HEK293T (cell line): ENCODE measurements around the gene CYP2R1.

Source experiments
- CTCF ChIA-PET: fragments of 350-600 bp; formaldehyde crosslinking; extraction: SDS; loops from one replicate; lab custom pipeline; 2021; ENCODE audit warnings: antibody characterized with exemption, inconsistent platforms; lab: Yijun Ruan, JAX
- POLR2A ChIA-PET: fragments of 350-600 bp; formaldehyde crosslinking; extraction: SDS; loops from one replicate; lab custom pipeline; 2020; ENCODE audit warnings: antibody characterized with exemption, inconsistent platforms; lab: Yijun Ruan, JAX
- DNase-seq: peaks from one replicate; pipeline ENCODE4 v3.0.0; 2012; ENCODE audit warnings: mixed read lengths; ENCODE audit errors: extremely low spot score
- ARNT ChIP-seq: fragments of 450-650 bp; IDR thresholded peaks from 2 replicates; pipeline ENCODE4 v1.6.1; 2017; ENCODE audit warnings: mild to moderate bottlenecking
- BHLHE40 ChIP-seq: fragments of 450-650 bp; IDR thresholded peaks from 2 replicates; pipeline ENCODE4 v1.6.1; 2016; ENCODE audit warnings: mild to moderate bottlenecking, moderate library complexity, borderline replicate concordance
- CTBP1 ChIP-seq: fragments of 450-650 bp; IDR thresholded peaks from 2 replicates; pipeline ENCODE4 v1.6.1; 2016; ENCODE audit warnings: borderline replicate concordance
- ELF4 ChIP-seq: fragments of 450-650 bp; IDR thresholded peaks from 2 replicates; pipeline ENCODE4 v1.6.1; 2017; ENCODE audit warnings: antibody characterized with exemption
- FOXA1 ChIP-seq: fragments of 450-650 bp; IDR thresholded peaks from 2 replicates; pipeline ENCODE4 v1.6.1; 2016; ENCODE audit warnings: mild to moderate bottlenecking
- FOXK2 ChIP-seq: fragments of 450-650 bp; IDR thresholded peaks from 2 replicates; pipeline ENCODE4 v1.6.1; 2016; ENCODE audit warnings: mild to moderate bottlenecking
- FOXM1 ChIP-seq: fragments of 450-650 bp; IDR thresholded peaks from 2 replicates; pipeline ENCODE4 v1.6.1; 2017; ENCODE audit warnings: mild to moderate bottlenecking, borderline replicate concordance
- HDGF ChIP-seq: fragments of 450-650 bp; IDR thresholded peaks from 2 replicates; pipeline ENCODE4 v1.6.1; 2017; ENCODE audit warnings: antibody characterized with exemption, borderline replicate concordance
- L3MBTL2 ChIP-seq: fragments of 450-650 bp; conservative IDR thresholded peaks from 2 replicates; pipeline ENCODE4 v1.6.1; 2016; ENCODE audit warnings: mild to moderate bottlenecking
- LEF1 ChIP-seq: fragments of 450-650 bp; IDR thresholded peaks from 2 replicates; pipeline ENCODE4 v1.6.1; 2017; ENCODE audit warnings: mild to moderate bottlenecking, borderline replicate concordance
- NFRKB ChIP-seq: fragments of 450-650 bp; IDR thresholded peaks from 2 replicates; pipeline ENCODE4 v1.6.1; 2016; ENCODE audit warnings: mild to moderate bottlenecking, moderate library complexity
- PKNOX1 ChIP-seq: fragments of 450-650 bp; IDR thresholded peaks from 2 replicates; pipeline ENCODE4 v1.6.1; 2016
- SP1 ChIP-seq: fragments of 450-650 bp; IDR thresholded peaks from 2 replicates; pipeline ENCODE4 v1.6.1; 2017
- SUZ12 ChIP-seq: fragments of 450-650 bp; IDR thresholded peaks from 2 replicates; pipeline ENCODE4 v1.6.1; 2016; ENCODE audit warnings: mild to moderate bottlenecking
- TARDBP ChIP-seq: fragments of 450-650 bp; IDR thresholded peaks from 2 replicates; pipeline ENCODE4 v1.6.1; 2016
- ZNF384 ChIP-seq: fragments of 450-650 bp; IDR thresholded peaks from 2 replicates; pipeline ENCODE4 v1.6.1; 2016

The CYP2R1 gene

GRCh38 chr11:14906578-14906977 is 14.5 kb upstream of the CYP2R1 start:
- ChIA-PET CTCF (interaction anchor here (0.9 to 3.7 kb wide), 7 partner anchors 12 to 283 kb away, joined by 3 to 74 read pairs (median 11); partner anchors contain the start of gene CALCB), POLR2A (interaction anchor here (1.8 to 2.0 kb wide), 2 partner anchors 15 to 116 kb away, joined by 9 to 16 read pairs; partner anchors contain the start of gene CYP2R1)
- DNase-seq = no peak
- TF ChIP-seq SUZ12 (no peak), ARNT (no peak), PKNOX1 (no peak), LEF1 (no peak), TARDBP (no peak), ZNF384 (no peak), SP1 (no peak), FOXK2 (no peak)

DNA sequence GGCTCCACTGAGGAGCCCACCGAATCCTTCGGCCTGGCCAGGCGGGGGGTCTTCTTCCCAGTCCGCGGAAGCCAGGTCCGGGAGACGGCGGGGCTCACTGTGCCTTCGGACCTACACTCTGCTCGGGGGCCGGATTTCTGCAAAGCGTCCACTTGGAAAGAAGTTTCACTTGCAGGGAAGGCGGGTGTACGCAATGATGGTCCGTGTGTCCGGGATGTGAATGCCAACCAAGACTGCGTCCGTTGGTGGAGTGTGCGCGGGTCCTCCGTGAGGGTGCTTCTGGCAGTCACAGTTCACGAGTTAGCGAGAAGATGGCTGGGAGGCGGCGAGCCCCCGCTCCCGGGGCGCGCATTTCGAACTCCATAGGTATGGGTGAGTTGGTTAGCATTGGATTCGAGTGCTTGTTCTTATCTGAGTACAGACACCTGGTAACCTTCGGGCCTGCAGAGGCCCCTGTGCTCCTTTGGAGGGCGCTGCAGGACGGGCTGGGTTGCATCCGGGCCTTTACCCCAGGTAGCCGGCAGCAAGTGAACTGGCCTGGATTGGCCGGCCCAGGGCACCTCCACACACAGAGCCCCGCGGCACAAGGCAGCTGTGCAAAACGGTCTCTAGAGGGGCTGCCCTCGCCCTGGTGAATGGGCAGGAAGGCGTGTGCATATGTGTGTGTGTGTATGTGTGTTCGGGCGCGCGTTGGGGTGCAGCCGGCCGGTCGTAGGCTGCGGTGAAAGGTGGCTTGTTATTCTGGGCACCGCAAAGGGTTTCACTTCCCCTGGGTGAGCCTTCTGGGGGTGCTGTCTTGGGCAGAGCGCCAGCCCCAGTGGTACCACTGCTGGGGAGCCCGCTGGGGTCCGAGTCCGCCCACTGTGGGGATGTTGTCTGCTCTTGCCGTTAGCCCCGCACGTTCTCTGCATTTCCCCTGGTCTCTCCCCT is 13.3 kb upstream of the CYP2R1 start:
- POLR2A ChIA-PET = no interaction called here
- DNase-seq = no peak
- CTCF ChIA-PET = no interaction called here
- TF ChIP-seq SUZ12 = no peak
- no peak for TF ChIP-seq SP1
- TF ChIP-seq FOXK2 = no peak
- TF ChIP-seq NFRKB = no peak
- TF ChIP-seq BHLHE40 = no peak
- no peak for TF ChIP-seq ZNF384
- no peak for TF ChIP-seq LEF1
- no peak for TF ChIP-seq HDGF
- TF ChIP-seq ARNT = no peak
- TF ChIP-seq ELF4 = no peak
- TF ChIP-seq L3MBTL2 = no peak
- TF ChIP-seq TARDBP = no peak

- ChIA-PET CTCF (no interaction called here), POLR2A (no interaction called here)
- no peak for DNase-seq
- no peak for TF ChIP-seq ZNF384
- TF ChIP-seq FOXM1 = no peak
- no peak for TF ChIP-seq FOXA1
Measured at GRCh38 chr11:14904745-14905103, 12.7 kb upstream of the CYP2R1 start.

DNA sequence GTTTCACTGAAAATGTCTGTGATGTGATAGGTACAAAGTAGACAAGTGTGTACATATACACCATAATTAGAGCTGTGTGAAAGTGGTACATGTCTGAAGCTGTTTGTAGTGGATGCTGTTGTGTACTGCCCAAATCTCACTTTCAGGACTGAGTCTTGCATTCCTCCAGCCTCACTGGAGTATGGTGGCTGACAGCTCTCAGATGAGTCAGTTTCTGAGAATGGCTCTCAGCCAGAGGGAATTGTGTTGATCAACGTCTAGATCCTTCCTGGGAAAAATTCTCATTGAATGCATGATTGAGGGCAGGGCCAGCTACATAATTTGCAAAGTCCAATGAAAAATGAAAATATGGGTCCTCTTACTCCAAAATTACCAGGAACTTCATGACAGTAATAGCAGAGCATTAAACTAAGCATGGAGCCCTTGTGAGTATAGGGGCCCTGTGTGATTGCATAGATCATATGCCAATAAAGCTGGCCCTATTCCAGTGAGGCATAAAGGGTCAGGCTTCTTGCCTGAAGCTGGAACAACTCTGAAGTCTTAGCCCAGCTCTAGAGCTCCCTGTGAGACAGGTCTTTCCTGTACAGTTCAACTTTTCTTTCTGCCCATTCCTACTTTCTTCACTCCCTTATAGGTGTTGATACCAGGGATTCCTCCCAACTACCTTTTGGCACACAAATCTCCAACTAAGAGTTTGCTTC is 10.8 kb upstream of the CYP2R1 start:
- ChIA-PET CTCF (interaction anchor here (0.5 to 0.7 kb wide), 2 partner anchors 258 to 381 kb away, joined by 3 to 5 read pairs; no protein-coding TSS in a partner anchor), POLR2A (interaction anchor here (1.2 kb wide), 1 partner anchor 11 kb away, joined by 3 read pairs; the partner anchor contains the start of gene CYP2R1)
- no peak for DNase-seq
- TF ChIP-seq FOXK2 (no peak), ARNT (no peak), ZNF384 (no peak), ELF4 (no peak), NFRKB (no peak), L3MBTL2 (no peak), SP1 (no peak), FOXM1 (no peak), FOXA1 (no peak), LEF1 (no peak), SUZ12 (no peak), PKNOX1 (no peak), HDGF (no peak), BHLHE40 (no peak), TARDBP (no peak), CTBP1 (no peak)

DNA sequence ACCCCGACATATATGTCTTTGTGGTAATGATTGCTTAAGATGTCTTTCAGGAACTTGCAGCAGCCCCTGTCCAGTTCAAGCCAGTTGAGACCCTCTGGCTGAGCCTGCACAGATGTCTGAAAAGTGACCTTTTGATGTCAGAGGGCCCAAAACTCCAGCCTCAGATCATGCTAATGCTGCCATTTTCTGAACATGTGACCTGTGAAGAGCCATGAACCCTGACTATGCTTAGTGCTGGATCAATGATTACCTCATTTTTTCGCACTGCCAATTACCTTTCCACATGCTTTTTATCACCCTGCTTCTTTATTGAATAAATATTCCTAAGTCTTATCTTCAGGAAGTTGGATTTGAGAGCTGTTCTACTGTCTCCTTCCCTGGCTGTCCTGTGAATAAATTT is 6.9 kb upstream of the CYP2R1 start:
- POLR2A ChIA-PET = interaction anchor here (0.5 kb wide), 1 partner anchor 339 kb away, joined by 3 read pairs; no protein-coding TSS in a partner anchor
- TF ChIP-seq TARDBP (no peak), FOXM1 (no peak), LEF1 (no peak), CTBP1 (no peak), PKNOX1 (no peak), FOXA1 (no peak), NFRKB (no peak), ARNT (no peak), FOXK2 (no peak), SP1 (no peak), ZNF384 (no peak), HDGF (no peak), BHLHE40 (no peak), SUZ12 (no peak), L3MBTL2 (no peak), ELF4 (no peak)
- CTCF ChIA-PET = interaction anchor here (1.7 kb wide), 1 partner anchor 9 kb away, joined by 8 read pairs; no protein-coding TSS in a partner anchor
- no peak for DNase-seq
